Right lobe of liver (tissue), 6 donors: ENCODE data around the gene ATP2B3. TPM values are rescaled to one million over a fixed set of nuclear protein-coding genes. Genes with fewer than 3 reads are reported as not detected.

Source experiments
- ATAC-seq, 4 donors: fragments of 200-7000 bp; cut with Tn5 transposase; one replicate each; pipeline ENCODE4 v1.9.1; 2020; ENCODE audit warnings: mild to moderate bottlenecking in 4 of 4, moderate library complexity in 4 of 4
- DNase-seq, 3 donors: peaks; one replicate each; pipeline ENCODE4 v3.0.0-alpha.2; 2020
- H3K27ac ChIP-seq, 3 donors: fragments of 200-600 bp; one replicate each; pipeline ENCODE4 v1.8.0; 2022
- H3K27me3 ChIP-seq, 2 donors: fragments of 200-600 bp; one replicate each; pipeline ENCODE4 v1.8.0; 2022
- H3K36me3 ChIP-seq, 4 donors: fragments of 200-600 bp; sonication (generic) in 1 of 4; one replicate each; pipeline versions ENCODE4 v1.5.1 to v1.8.0; 2017 to 2022; ENCODE audit warnings: control low read depth in 1 of 4
- H3K4me1 ChIP-seq, 4 donors: fragments of 200-600 bp; sonication (generic) in 1 of 4; one replicate each; pipeline versions ENCODE4 v1.5.1 to v1.8.0; 2017 to 2022; ENCODE audit warnings: control low read depth in 1 of 4
- H3K4me3 ChIP-seq, 3 donors: fragments of 200-600 bp; one replicate each; pipeline ENCODE4 v1.8.0; 2022
- H3K9me3 ChIP-seq, 4 donors: fragments of 200-600 bp; sonication (generic) in 1 of 4; one replicate each; pipeline versions ENCODE4 v1.5.1 to v1.8.0; 2017 to 2022; ENCODE audit warnings: control low read depth in 1 of 4
- POLR2A ChIP-seq: fragments of 450-650 bp; IDR thresholded peaks from one replicate; pipeline ENCODE4 v1.6.1; 2017; ENCODE audit warnings: antibody characterized with exemption, mild to moderate bottlenecking
- WGBS: methylation state at CpG from one replicate; pipeline ENCODE4 v1.1.6; 2018; ENCODE audit warnings: low coverage, low lambda C conversion rate; ENCODE audit not compliant: insufficient coverage; ENCODE audit errors: missing lambda C conversion rate; 5-methylcytosine and 5-hydroxymethylcytosine counted together
- intact Hi-C, 2 donors: fragments of 100-400 bp; cut with DNase I; formaldehyde crosslinking; loops; one replicate each; pipeline versions ENCODE4 v1.11.2 to v1.14.1; 2022
- total RNA-seq, 6 experiments: library from RNA; depleted of rRNA in 2 of 6; stranded (reverse); fragments of >200 nt in 2 of 6; fragmentation: NEBNext Ultra II Directional in 3 of 6; extraction: Animal tissue kit (Norgen Biotek cat#: 25700) in 3 of 6; gene quantifications; one replicate each; pipeline versions ENCODE4 v1.1.0 to v1.2.4, GENCODE V29; 2016 to 2023
- TF ChIP-seq, protein P1 (sequence below), 4 donors: fragments of 200-600 bp in 3 of 4; fragments of 450-650 bp in 1 of 4; IDR thresholded peaks; one replicate each; pipeline versions ENCODE4 v1.5.1 to v1.8.0; 2016 to 2022; ENCODE audit warnings: antibody characterized with exemption in 4 of 4, mild to moderate bottlenecking in 2 of 4
- donor health status: DM: no; HTN: yes; CAD: no.
- donor health status: DM: no; HTN: no; CAD: no.
- donor health status: DM: no; HTN: no; CAD: no.
- donor health status: DM: no; HTN: yes; CAD: no.
- donor health status: DM: no; HTN: yes; CAD: no.

ATP2B3 gene
- total RNA-seq, 6 experiments from 2014 or later: 0.07 TPM; not detected in 5

GRCh38 chrX:153494061-153494460, 23.4 kb upstream of the ATP2B3 start:
- DNase-seq (no peak), ATAC-seq (no peak)
- H3K4me1 ChIP-seq: no peaks in the 10 kb centered on the region
- H3K4me3 ChIP-seq: no peak overlapping the region
- no peak for TF ChIP-seq POLR2A
- TF ChIP-seq, protein P1, sequence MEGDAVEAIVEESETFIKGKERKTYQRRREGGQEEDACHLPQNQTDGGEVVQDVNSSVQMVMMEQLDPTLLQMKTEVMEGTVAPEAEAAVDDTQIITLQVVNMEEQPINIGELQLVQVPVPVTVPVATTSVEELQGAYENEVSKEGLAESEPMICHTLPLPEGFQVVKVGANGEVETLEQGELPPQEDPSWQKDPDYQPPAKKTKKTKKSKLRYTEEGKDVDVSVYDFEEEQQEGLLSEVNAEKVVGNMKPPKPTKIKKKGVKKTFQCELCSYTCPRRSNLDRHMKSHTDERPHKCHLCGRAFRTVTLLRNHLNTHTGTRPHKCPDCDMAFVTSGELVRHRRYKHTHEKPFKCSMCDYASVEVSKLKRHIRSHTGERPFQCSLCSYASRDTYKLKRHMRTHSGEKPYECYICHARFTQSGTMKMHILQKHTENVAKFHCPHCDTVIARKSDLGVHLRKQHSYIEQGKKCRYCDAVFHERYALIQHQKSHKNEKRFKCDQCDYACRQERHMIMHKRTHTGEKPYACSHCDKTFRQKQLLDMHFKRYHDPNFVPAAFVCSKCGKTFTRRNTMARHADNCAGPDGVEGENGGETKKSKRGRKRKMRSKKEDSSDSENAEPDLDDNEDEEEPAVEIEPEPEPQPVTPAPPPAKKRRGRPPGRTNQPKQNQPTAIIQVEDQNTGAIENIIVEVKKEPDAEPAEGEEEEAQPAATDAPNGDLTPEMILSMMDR (IDR thresholded peaks at IDR 0.05): no peak
- 56% methylated on average over 2 of the region's 12 CpGs for WGBS
- no peaks in the 10 kb centered on the region for H3K9me3 ChIP-seq
- no peaks in the 10 kb centered on the region for H3K27me3 ChIP-seq
- intact Hi-C loops: no loop called here
- H3K27ac ChIP-seq: no peak overlapping the region
- H3K36me3 ChIP-seq: no peaks in the 10 kb centered on the region

GRCh38 chrX:153494541-153495361, 22.7 kb upstream of the ATP2B3 start, which contains the start of gene BGN:
BGN (plus strand) TSS chrX:153494980; CDS start chrX:153504632, 9,652 bp downstream.
- intact Hi-C loops: no loop called here
- TF ChIP-seq, protein P1 (IDR thresholded peaks at IDR 0.05): peak in 3 of 4 donors; percentile 4 to 17 (median 7)
- TF ChIP-seq POLR2A: no peak
- no peaks in the 10 kb centered on the region for H3K9me3 ChIP-seq
- H3K27me3 ChIP-seq: no peaks in the 10 kb centered on the region
- no peaks in the 10 kb centered on the region for H3K36me3 ChIP-seq
- peak within 1 kb of the TSS; percentile 18 to 26 (median 18) for H3K4me3 ChIP-seq
- 42% methylated on average over 22 of the region's 41 CpGs for WGBS
- H3K4me1 ChIP-seq: no peaks in the 10 kb centered on the region
- DNase-seq: peak in 1 of 3 donors; percentile 40
- H3K27ac ChIP-seq: no peak within 1 kb of the TSS
- ATAC-seq: peak; percentile 18 to 53 (median 36)

- TF ChIP-seq POLR2A: no peak
- TF ChIP-seq, protein P1 (IDR thresholded peaks at IDR 0.05): no peak
- Histone ChIP-seq H3K4me3 (peak overlapping the region; percentile 18 to 26 (median 18)), H3K27ac (no peak overlapping the region), H3K27me3 (no peaks in the 10 kb centered on the region), H3K4me1 (no peaks in the 10 kb centered on the region), H3K9me3 (no peaks in the 10 kb centered on the region), H3K36me3 (no peaks in the 10 kb centered on the region)
- DNase-seq (no peak), ATAC-seq (no peak)
- intact Hi-C loops: no loop called here
- 38% methylated on average over 5 of the region's 17 CpGs for WGBS
Observed at GRCh38 chrX:153495362-153495751, 22.1 kb upstream of the ATP2B3 start.

- no peaks in the 10 kb centered on the region for H3K9me3 ChIP-seq
- no CpG with 5 or more reads among the region's 18 CpGs for WGBS
- ATAC-seq: no peak
- no peaks in the 10 kb centered on the region for H3K36me3 ChIP-seq
- intact Hi-C loops: no loop called here
- H3K4me3 ChIP-seq: peak overlapping the region in 2 of 3 donors; percentile 18 to 26
- no peaks in the 10 kb centered on the region for H3K27me3 ChIP-seq
- no peak overlapping the region for H3K27ac ChIP-seq
- DNase-seq: no peak
- H3K4me1 ChIP-seq: no peaks in the 10 kb centered on the region
- TF ChIP-seq POLR2A: no peak
- TF ChIP-seq, protein P1 (IDR thresholded peaks at IDR 0.05): no peak
Observed at GRCh38 chrX:153495903-153496589, 21.4 kb upstream of the ATP2B3 start.
